Ovary (tissue), 3 donors: Measurements from ENCODE around the gene ZNF99.

Source experiments
- CTCF ChIP-seq, 3 donors: fragments of 450-650 bp in 2 of 3; fragments of 200-600 bp in 1 of 3; IDR thresholded peaks; one replicate each; pipeline versions ENCODE4 v1.5.1 to v1.8.0; 2016 to 2022; ENCODE audit warnings: antibody characterized with exemption in 3 of 3, mild to moderate bottlenecking in 1 of 3
- EP300 ChIP-seq: sonication (generic); formaldehyde crosslinking; IDR thresholded peaks from one replicate; pipeline ENCODE4 v1.6.1; 2017; ENCODE audit warnings: antibody characterized with exemption
- donor health status: DM: no; HTN: no; CAD: no.

GRCh38 chr19:22735911-22736645 lies 47.9 kb downstream of the ZNF99 start:
- TF ChIP-seq EP300: no peak
- TF ChIP-seq CTCF (IDR thresholded peaks at IDR 0.05): no peak
